Measurements from ENCODE around the gene CNGB1.

- no peak for TF ChIP-seq CTCF (IDR thresholded peaks at IDR 0.05; ENCODE audit: low read depth, low read length, missing input control)
- no peak for TF ChIP-seq RAD21 (IDR thresholded peaks at IDR 0.05)
- no peak for TF ChIP-seq NR2F2 (IDR thresholded peaks at IDR 0.05)
- no peak for TF ChIP-seq ZBTB33 (IDR thresholded peaks at IDR 0.05)
These were observed 50.1 kb downstream of the CNGB1 start for GRCh38 chr16:57920880-57921229.

Data from liver (tissue), 3 donors.